HepG2 (cell line): ENCODE measurements around the gene ACSS1. TPM values are rescaled to one million over a fixed set of nuclear protein-coding genes. Genes with fewer than 3 reads are reported as not detected.

Experiments
- ATAC-seq: fragments of 200-7000 bp; cut with Tn5 transposase; 3 replicates; pipeline ENCODE4 v1.9.1; 2020; ENCODE audit warnings: mild to moderate bottlenecking, moderate library complexity
- BruUV-seq: library from RNA; stranded (reverse); fragments of 400-500 nt; replicated peaks from 2 replicates; lab custom pipeline; 2021; lab: Mats Ljungman, UMichigan
- CTCF ChIA-PET: fragments of 300-600 bp; formaldehyde crosslinking; extraction: SDS; loops from one replicate; lab custom pipeline; 2021; ENCODE audit warnings: low total read pairs, inconsistent platforms, low intra/inter-chr PET ratio; lab: Yijun Ruan, JAX
- POLR2A ChIA-PET: fragments of 350-600 bp; sonication (Branson Sonifier 250); formaldehyde crosslinking; loops from one replicate; lab custom pipeline; 2020; ENCODE audit warnings: antibody characterized with exemption, inconsistent platforms; lab: Yijun Ruan, JAX
- DNase-seq: peaks from one replicate; pipeline ENCODE4 v3.0.0-alpha.2; 2015; ENCODE audit warnings: low spot score
- FAIRE-seq: peaks from 3 replicates; lab custom pipeline; 2011; peaks lifted over from hg19 to GRCh38; lab: Jason Lieb, UNC
- H2AFZ ChIP-seq: one replicate; pipeline ENCODE4 v1.6.1; 2011; ENCODE audit warnings: low read length, inconsistent platforms
- H3K27ac ChIP-seq: fragments of 300-600 bp; 3 replicates; pipeline ENCODE4 v1.8.0; 2011; ENCODE audit warnings: mixed run types, mild to moderate bottlenecking, mixed read lengths, low read length, inconsistent platforms; ENCODE audit not compliant: insufficient read depth; ENCODE audit errors: extremely low read length
- H3K27me3 ChIP-seq, 2 experiments: fragments of 200-600 bp in 1 of 2; 2 replicates in 1 of 2; 3 replicates in 1 of 2; pipeline versions ENCODE4 v1.6.0 to v1.8.0; 2011; ENCODE audit warnings: low read length in 2 of 2, mild to moderate bottlenecking in 2 of 2, moderate library complexity in 2 of 2, inconsistent platforms in 1 of 2; ENCODE audit not compliant: insufficient read depth in 2 of 2, control insufficient read depth in 1 of 2
- H3K36me3 ChIP-seq, 2 experiments: fragments of 200-600 bp in 1 of 2; replicated peaks in 1 of 2; 2 replicates in 1 of 2; 3 replicates in 1 of 2; pipeline versions ENCODE4 v1.5.1 to v1.8.0; 2011; ENCODE audit warnings: low read length in 2 of 2, inconsistent platforms in 1 of 2; ENCODE audit not compliant: insufficient read depth in 2 of 2, control insufficient read depth in 1 of 2
- H3K4me1 ChIP-seq: 2 replicates; pipeline ENCODE4 v1.5.1; 2012; ENCODE audit warnings: low read length, inconsistent platforms; ENCODE audit not compliant: insufficient read depth
- H3K4me2 ChIP-seq: 2 replicates; pipeline ENCODE4 v1.6.0; 2011; ENCODE audit warnings: low read depth, low read length, inconsistent platforms
- H3K4me3 ChIP-seq, 3 experiments: fragments of 200-600 bp in 1 of 3; sonication (generic), shearing (Covaris generic) in 1 of 3; replicated peaks in 1 of 3; 2 replicates each; pipeline ENCODE4 v1.5.1; 2011 to 2016; ENCODE audit warnings: low read length in 3 of 3, inconsistent platforms in 2 of 3, low read depth in 2 of 3, mild to moderate bottlenecking in 2 of 3, control low read depth in 1 of 3, mixed read lengths in 1 of 3; ENCODE audit not compliant: insufficient read depth in 1 of 3
- H3K79me2 ChIP-seq: one replicate; pipeline ENCODE4 v1.6.1; 2011; ENCODE audit warnings: low read length, inconsistent platforms; ENCODE audit not compliant: insufficient read depth
- H3K9ac ChIP-seq: 2 replicates; pipeline ENCODE4 v1.6.0; 2011; ENCODE audit warnings: mild to moderate bottlenecking, low read depth, low read length, inconsistent platforms; ENCODE audit not compliant: insufficient read depth
- H3K9me3 ChIP-seq: 2 replicates; pipeline ENCODE4 v1.5.1; 2012; ENCODE audit warnings: mild to moderate bottlenecking, low read length
- H4K20me1 ChIP-seq: 2 replicates; pipeline ENCODE4 v1.6.0; 2011; ENCODE audit warnings: inconsistent platforms, mild to moderate bottlenecking, low read length, moderate library complexity; ENCODE audit not compliant: insufficient read depth
- CTCF ChIP-seq: sonication (generic); formaldehyde crosslinking; IDR thresholded peaks from 2 replicates; pipeline ENCODE4 v1.5.0; 2020; ENCODE audit warnings: mild to moderate bottlenecking, missing genetic modification reagents, moderate library complexity
- FIP1L1 ChIP-seq: fragments of 200-400 bp; formaldehyde crosslinking; IDR thresholded peaks from 2 replicates; pipeline ENCODE4 v1.6.1; 2018; ENCODE audit warnings: low read depth, mild to moderate bottlenecking, low read length, moderate library complexity, borderline replicate concordance; ENCODE audit not compliant: insufficient read depth
- PCBP2 ChIP-seq: fragments of 200-400 bp; formaldehyde crosslinking; optimal IDR thresholded peaks from 2 replicates; pipeline ENCODE3; 2018; ENCODE audit warnings: low read length, low read depth; ENCODE audit not compliant: poor library complexity, severe bottlenecking
- ZFP41 ChIP-seq: sonication (generic); formaldehyde crosslinking; IDR thresholded peaks from 2 replicates; pipeline ENCODE4 v1.4.0; 2020; ENCODE audit warnings: mild to moderate bottlenecking, missing genetic modification reagents, borderline replicate concordance
- ZNF296 ChIP-seq: sonication (generic); formaldehyde crosslinking; conservative IDR thresholded peaks from 2 replicates; pipeline ENCODE4 v1.5.0; 2020; ENCODE audit warnings: mild to moderate bottlenecking, missing genetic modification reagents
- ZNF34 ChIP-seq: sonication (generic); formaldehyde crosslinking; IDR thresholded peaks from 2 replicates; pipeline ENCODE4 v1.4.0; 2020; ENCODE audit warnings: mild to moderate bottlenecking, missing genetic modification reagents, borderline replicate concordance
- WGBS: methylation state at CpG from one replicate; pipeline ENCODE4 v1.1.6; 2017; ENCODE audit warnings: low lambda C conversion rate; 5-methylcytosine and 5-hydroxymethylcytosine counted together
- in situ Hi-C: cut with HindIII; loops from 2 replicates; pipeline ENCODE4 v1.10.0; 2017; ENCODE audit warnings: low pct_unique_long_range_greater_than_20kb; ENCODE audit not compliant: extremely low pct_ligation_motif_present
- intact Hi-C: fragments of 100-400 bp; cut with micrococcal nuclease; formaldehyde crosslinking; loops from one replicate; pipeline ENCODE4 v1.10.0; 2022; ENCODE audit not compliant: unreplicated experiment
- polyA plus RNA-seq, 8 experiments: library from polyadenylated mRNA; depleted of rRNA in 3 of 8; stranded (reverse) in 7 of 8; unstranded in 1 of 8; fragments of >200 nt; fragmentation: Illumina TruSeq in 4 of 8; extraction: Trizol in 4 of 8; gene quantifications; 2 replicates each; pipeline versions ENCODE4 v1.2.1 to v1.2.3, GENCODE V29; 2011 to 2016; ENCODE audit warnings: low read depth in 4 of 8, missing spikeins in 1 of 8, mixed read lengths in 1 of 8; ENCODE audit not compliant: insufficient read depth in 1 of 8
- total RNA-seq, 5 experiments: library from RNA; depleted of rRNA; stranded (reverse); fragments of >200 nt; fragmentation: Illumina TruSeq; extraction: Trizol; gene quantifications; 2 replicates each; pipeline ENCODE4 v1.2.3, GENCODE V29; 2016; ENCODE audit warnings: low read depth in 1 of 5

Gene ACSS1
- total and polyA plus RNA-seq, 2 of the 13 experiments (the other 11 are each of a cell fraction or from before 2014, with no cell fraction given) = 15.2 to 41.6 TPM

GRCh38 chr20:25082498-25082873 lies 24.5 kb upstream of the ACSS1 start:
- no peak overlapping the region for H3K4me2 ChIP-seq
- no peak overlapping the region for H2AFZ ChIP-seq
- no TSS peak for BruUV-seq
- no peak for ATAC-seq
- WGBS = 41% methylated on average over 9 of the region's 9 CpGs
- no peaks in the 10 kb centered on the region for H3K36me3 ChIP-seq
- intact Hi-C loops (no loop called here), in situ Hi-C loops (loop anchor here (5.0 kb wide), 1 partner anchor 95 kb away; no protein-coding TSS in a partner anchor)
- H3K79me2 ChIP-seq = no peaks in the 10 kb centered on the region
- H3K4me1 ChIP-seq = peaks cover 8% of the 10 kb centered on the region
- H3K9ac ChIP-seq = no peak overlapping the region
- CTCF ChIA-PET = no interaction called here
- FAIRE-seq = no peak
- DNase-seq = no peak
- POLR2A ChIA-PET = no interaction called here
- H3K9me3 ChIP-seq = no peaks in the 10 kb centered on the region
- no peak overlapping the region for H3K27ac ChIP-seq
- TF ChIP-seq PCBP2 (no peak), ZNF296 (no peak), CTCF (peak; percentile 34; the same call in 1 of the 2 replicates), FIP1L1 (no peak), ZFP41 (CRISPR knock-in tag) (no peak), ZNF34 (CRISPR knock-in tag) (no peak)
- no peak overlapping the region for H3K4me3 ChIP-seq
- H4K20me1 ChIP-seq = no peaks in the 10 kb centered on the region; the same call in 1 of the 2 replicates
- H3K27me3 ChIP-seq = peaks cover 22 to 86% of the 10 kb centered on the region in 2 experiments
